H54 (cell line): ENCODE measurements around the gene GBGT1.

Experiments used
- DNase-seq: peaks from one replicate; pipeline ENCODE4 v3.0.0; 2011; ENCODE audit warnings: low spot score, mixed read lengths; ENCODE audit not compliant: insufficient read length
- FAIRE-seq: peaks from 3 replicates; lab custom pipeline; 2011; peaks lifted over from hg19 to GRCh38; lab: Jason Lieb, UNC
- POLR2A ChIP-seq: IDR thresholded peaks from 2 replicates; pipeline ENCODE4 v1.6.1; 2011; ENCODE audit warnings: low read depth, mild to moderate bottlenecking, low read length

The GBGT1 gene

DNA sequence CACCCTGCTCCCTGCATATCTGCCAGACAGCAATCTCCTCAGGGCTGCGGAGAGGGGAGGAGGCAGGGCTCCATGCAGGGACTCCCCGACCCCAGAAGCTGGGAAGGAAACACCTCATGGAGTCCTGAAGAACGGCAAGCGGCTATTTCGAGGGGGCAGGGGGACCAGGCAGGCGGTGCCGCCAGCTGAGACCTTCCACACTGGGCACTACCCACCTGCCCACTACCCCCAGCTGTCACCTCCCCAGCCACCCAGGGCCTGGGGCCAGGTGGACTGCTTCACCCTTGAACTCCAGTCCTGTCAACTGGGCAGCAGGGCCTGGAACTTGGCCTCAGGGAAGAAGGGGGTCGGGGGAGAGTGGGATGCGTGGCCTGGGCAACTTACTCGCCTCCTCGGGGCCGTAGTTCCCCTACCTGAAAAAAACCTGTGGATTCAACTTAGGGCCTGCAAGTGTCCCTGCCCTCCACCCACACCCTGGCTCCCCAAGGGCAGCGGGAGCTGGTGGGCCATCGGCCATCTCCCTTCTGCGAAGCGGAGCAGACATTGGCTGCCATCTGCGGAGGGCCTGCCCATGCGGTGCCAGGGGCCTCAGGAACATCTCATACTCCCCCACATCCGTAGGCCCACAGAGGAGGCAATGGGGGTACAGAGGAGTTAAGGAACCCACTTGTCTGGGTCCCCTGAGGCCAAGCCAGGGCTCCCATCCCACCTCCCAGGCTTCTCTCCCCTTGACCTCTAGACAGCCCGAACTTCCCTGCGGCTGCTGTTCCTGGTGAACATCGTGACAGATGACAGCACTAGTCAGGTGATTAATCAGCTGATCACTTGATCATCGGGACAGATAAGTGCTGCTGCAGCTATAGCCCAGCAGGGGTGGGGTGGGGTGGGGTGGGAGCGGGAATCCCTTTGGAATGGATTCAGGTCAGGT lies 24.2 kb downstream of the GBGT1 start:
- DNase-seq (no peak), FAIRE-seq (no peak)
- TF ChIP-seq POLR2A = no peak

DNA sequence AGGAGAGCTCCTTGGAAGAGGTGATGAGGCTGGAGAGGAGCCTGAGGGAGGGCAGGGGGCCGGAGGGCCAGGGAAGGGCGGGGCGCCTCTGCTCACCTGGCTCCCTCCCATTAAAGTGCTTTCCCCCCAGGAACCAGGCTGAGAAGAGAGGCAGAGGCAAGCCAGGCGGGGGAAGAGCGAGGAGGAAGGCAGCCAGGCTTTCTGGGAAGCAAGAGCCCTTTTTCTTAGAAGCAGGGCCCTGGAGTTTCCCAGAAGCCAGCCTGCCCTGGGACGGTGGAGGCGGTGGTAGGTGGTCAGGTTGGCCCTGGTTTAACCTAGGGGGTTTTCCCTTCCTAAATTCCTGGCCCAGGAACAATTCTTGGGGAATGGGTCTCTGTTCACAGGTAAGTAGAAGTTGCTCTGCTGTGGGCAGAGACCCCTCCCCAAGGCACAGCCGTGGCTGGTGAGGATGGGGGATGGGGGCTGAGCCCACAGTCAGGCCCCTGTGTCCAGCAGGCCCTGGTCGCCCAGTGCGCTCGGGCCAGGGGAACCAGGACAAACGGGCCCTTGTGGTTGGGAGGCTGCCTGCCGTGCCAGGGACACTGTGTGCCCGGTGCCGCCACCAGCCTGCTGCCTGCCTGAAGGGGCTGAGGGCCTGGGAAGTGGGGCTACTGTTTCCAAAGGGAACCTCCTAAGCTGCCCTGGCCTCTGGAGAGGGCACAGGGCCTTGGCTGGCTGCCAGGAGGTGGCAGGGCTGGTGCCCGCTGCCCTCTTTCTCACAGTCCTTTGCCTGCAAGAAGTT lies 26.1 kb downstream of the GBGT1 start:
- FAIRE-seq (no peak), DNase-seq (no peak)
- no peak for TF ChIP-seq POLR2A

DNA sequence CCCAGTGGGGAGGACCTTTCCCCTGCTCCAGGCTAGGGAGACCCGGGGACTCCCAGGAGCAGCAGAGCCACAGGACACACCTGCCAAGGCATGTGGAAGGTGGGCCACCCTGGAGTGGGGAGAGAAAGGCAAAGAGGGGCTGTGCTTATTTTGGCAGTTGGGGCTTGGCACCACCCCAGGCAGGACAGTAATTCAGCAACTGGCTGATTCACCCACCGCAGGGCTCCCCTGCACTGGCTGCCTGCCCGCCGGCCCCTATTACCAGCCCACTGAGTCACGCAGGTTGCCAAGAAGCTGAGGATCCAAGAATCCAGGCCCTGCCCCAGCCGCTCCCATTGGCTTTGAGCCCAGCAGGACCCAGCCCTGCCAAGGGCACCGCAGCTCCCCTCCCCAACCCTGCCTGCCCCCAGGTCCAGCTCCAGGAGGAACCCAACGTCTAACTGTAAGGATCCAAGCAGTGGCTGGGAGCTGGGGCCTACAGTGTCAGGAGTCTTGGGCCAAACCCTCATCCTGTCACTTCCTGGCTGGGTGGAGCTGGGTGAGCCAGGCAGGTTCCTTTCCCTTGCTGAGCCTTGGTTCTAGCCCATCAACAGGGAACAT lies 28.5 kb downstream of the GBGT1 start:
- no peak for TF ChIP-seq POLR2A
- FAIRE-seq (peak; percentile 95), DNase-seq (peak; percentile 96)

GRCh38 chr9:133134388-133135145 lies 29.1 kb downstream of the GBGT1 start:
- DNase-seq = no peak
- TF ChIP-seq POLR2A = no peak
- FAIRE-seq = peak; percentile 27

DNA sequence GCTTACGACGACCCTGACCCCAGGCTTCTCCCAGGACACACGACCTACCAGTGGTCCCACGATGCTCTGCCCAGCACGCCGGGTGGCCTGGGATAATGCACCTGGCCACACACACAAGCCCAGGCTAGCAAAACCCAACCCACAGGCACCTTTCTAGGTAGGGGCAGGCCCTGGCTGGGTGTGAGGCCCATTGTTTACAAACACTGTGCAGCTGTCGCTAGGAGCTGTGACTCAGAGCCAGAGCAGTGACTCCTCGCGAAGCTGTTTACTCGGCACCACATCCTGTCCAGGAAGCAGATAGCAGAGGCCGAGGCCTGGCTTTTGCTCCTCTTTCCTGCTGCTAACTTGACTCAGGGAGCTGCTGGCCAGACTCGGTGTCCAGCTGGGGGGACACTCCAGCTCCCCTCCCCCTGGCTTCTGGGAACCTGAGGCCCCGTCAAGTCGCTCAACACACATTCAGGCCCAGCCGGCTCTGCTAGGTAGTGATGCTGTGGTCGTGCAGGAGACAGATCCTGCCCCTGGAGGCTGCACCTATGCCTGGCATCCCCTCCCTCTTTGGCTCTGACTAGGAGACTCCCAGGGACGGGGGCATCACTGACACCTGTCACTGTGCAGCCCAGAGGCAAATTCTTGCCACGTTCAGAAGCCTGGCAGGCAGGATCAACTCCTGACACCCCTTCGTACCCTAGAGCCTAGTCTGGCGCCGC lies 29.9 kb downstream of the GBGT1 start:
- FAIRE-seq (peak; percentile 96), DNase-seq (peak; percentile 100)
- no peak for TF ChIP-seq POLR2A

- TF ChIP-seq POLR2A = no peak
- no peak for FAIRE-seq
These were observed 31.5 kb downstream of the GBGT1 start for GRCh38 chr9:133132174-133132573.

DNA sequence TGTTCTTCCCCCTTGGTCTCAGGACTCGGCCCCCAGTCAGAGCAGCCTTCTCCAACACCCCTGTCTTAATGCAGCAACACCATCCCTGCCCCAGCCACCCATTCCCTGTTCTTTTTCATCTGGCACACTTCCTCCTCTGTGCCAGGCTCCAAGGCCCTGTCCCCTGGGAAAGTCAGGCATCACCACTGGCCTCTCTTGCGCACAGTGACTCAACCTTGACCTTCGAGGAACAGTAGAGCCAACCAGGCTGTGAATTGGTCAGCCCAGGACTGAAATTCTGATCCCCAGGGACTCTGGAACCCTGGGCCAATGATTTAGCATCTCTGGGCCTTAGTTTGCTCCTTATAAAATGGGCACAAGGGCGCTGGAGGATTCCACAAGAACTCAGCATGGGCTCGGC lies 32.2 kb downstream of the GBGT1 start:
- no peak for FAIRE-seq
- no peak for DNase-seq
- no peak for TF ChIP-seq POLR2A

More at GRCh38 chr9:133132174-133132573, 31.5 kb downstream of the GBGT1 start:
- DNase-seq = no peak

GRCh38 chr9:133130685-133131244 lies 32.9 kb downstream of the GBGT1 start:
- FAIRE-seq = no peak
- no peak for DNase-seq
- TF ChIP-seq POLR2A = no peak

- TF ChIP-seq POLR2A = no peak
- FAIRE-seq (no peak), DNase-seq (no peak)
These were observed 34.5 kb downstream of the GBGT1 start for GRCh38 chr9:133129001-133129795.

DNA sequence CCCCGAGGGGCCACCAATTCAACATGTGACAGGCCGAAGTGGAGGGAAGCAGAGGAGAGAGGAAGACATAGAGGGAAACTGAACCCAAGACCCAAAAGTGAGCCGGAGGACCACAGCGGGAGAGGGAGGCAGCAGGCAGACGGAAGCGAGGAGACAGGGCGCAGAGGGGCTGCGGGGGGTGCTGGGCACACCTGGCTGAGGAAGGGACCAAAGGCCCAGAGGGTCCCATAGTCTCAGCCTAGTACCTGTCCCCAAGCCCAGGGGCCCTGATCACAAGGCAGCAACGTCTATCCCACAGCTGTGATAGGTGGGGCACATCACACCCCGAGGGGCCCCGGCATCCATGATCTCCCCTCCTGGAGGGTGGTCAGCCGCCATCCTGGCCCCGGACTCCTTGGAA lies 35.6 kb downstream of the GBGT1 start:
- no peak for DNase-seq
- FAIRE-seq = no peak
- no peak for TF ChIP-seq POLR2A

DNA sequence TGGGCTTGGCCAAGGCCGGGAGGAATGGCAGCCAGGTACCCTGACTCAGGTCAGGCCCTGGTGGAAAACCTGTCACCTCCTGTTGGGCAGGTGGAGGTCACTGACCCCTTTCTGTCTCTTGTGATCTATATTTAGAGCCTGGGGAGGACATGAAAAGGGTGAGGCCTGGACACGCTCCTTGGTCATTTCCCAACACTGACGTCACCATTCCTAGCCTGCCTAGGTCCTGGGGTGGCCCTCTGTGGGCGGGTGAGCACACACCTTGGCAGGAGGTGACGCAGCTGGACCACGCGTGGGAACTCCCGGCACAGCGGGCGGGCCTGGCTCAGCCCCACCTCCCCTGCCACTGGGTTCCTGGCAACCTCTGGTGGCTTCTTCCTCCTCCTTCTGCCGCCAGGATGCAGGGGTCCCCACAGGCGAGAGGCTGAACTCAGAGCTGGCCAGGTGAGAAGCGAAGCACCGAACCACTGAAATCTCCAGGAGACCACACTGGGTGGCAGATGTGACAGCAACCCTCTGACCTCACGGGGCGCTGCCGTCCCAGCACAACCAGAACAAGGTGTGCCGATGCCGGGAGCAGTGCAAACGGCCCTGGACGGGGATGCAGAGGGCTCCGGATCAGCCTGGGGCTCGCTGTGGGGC lies 36.3 kb downstream of the GBGT1 start:
- no peak for TF ChIP-seq POLR2A
- DNase-seq (no peak), FAIRE-seq (no peak)
